Astrocyte of the cerebellum (primary cell): ENCODE data around the gene GREM2.

ENCODE experiments used
- DNase-seq: peaks from one replicate; pipeline ENCODE4 v3.0.0-alpha.2; 2011; ENCODE audit warnings: low read depth
- H3K4me3 ChIP-seq: 2 replicates; pipeline ENCODE4 v1.5.1; 2011; ENCODE audit warnings: mild to moderate bottlenecking, low read depth, low read length, moderate library complexity
- in situ Hi-C: cut with HindIII; loops from 2 replicates; pipeline ENCODE4 v1.10.0; 2017; ENCODE audit warnings: low sequenced_read_pairs
- TF ChIP-seq, protein P1 (sequence below): IDR thresholded peaks from 2 replicates; pipeline ENCODE4 v1.5.1; 2012; ENCODE audit warnings: low read length, low read depth, moderate library complexity, mild to moderate bottlenecking; ENCODE audit errors: missing control alignments

The GREM2 gene

DNA sequence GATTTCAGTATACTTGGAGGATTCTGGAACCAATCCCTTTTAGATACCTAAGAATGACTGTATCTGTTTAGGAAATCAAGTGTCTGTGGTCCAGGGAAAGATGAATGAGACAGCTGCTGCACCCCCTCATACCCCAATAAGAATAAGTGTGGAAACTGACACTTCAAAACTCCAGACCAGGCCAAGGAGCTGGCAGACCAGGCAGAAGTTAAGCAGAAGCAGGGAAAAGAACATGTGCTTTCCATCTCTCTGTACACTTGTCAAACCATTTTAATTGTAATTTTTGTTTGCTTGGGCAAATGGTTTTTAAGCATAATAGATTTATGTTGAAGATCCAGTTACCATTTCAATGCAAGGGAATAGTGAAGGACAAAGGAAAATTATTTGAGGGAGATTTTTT is 100.2 kb downstream of the GREM2 start:
- TF ChIP-seq, protein P1, sequence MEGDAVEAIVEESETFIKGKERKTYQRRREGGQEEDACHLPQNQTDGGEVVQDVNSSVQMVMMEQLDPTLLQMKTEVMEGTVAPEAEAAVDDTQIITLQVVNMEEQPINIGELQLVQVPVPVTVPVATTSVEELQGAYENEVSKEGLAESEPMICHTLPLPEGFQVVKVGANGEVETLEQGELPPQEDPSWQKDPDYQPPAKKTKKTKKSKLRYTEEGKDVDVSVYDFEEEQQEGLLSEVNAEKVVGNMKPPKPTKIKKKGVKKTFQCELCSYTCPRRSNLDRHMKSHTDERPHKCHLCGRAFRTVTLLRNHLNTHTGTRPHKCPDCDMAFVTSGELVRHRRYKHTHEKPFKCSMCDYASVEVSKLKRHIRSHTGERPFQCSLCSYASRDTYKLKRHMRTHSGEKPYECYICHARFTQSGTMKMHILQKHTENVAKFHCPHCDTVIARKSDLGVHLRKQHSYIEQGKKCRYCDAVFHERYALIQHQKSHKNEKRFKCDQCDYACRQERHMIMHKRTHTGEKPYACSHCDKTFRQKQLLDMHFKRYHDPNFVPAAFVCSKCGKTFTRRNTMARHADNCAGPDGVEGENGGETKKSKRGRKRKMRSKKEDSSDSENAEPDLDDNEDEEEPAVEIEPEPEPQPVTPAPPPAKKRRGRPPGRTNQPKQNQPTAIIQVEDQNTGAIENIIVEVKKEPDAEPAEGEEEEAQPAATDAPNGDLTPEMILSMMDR, result no peak
- in situ Hi-C loops, result no loop called here
- no peak overlapping the region for H3K4me3 ChIP-seq
- no peak for DNase-seq

DNA sequence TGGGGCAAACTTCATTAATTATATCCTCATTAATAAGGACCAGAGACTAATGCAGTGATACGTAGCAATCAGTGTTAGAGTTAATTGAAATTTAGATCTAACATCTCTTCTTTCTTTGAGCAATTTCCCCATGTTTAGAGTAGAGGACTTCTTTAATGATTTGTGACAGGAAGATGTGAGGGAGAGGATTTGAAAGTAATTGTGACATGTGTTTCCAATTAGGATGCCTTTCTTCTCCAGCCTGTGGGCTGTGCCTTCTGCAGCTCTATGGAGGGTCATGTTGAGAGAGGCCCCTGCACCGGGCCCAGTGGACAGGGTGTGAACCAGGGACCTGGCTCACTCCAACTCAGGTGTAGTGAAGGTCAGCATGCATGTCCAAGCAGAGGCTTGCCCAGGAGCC is 103.0 kb downstream of the GREM2 start:
- H3K4me3 ChIP-seq, result no peak overlapping the region
- TF ChIP-seq, protein P1, result no peak
- in situ Hi-C loops, result no loop called here
- no peak for DNase-seq

DNA sequence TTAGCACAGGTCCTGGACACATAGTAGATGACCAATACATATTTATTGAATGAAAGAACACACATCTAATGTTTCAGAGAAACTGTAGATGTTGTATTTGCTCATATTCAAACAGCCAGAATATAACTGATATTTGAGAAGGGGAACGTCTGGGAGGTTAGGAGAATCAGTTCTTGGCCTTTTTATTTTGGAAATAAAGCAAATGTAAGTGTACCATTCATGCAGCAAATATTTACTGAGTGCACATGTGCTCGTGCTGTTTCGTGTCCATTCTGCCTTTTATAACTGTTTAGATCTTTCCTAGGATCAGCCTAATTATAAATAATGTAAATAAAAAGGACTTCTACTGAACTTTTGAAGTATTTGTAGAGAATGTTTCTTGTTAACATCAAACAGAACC is 103.8 kb downstream of the GREM2 start:
- no peak overlapping the region for H3K4me3 ChIP-seq
- TF ChIP-seq, protein P1, result no peak
- DNase-seq, result no peak
- in situ Hi-C loops, result no loop called here

DNA sequence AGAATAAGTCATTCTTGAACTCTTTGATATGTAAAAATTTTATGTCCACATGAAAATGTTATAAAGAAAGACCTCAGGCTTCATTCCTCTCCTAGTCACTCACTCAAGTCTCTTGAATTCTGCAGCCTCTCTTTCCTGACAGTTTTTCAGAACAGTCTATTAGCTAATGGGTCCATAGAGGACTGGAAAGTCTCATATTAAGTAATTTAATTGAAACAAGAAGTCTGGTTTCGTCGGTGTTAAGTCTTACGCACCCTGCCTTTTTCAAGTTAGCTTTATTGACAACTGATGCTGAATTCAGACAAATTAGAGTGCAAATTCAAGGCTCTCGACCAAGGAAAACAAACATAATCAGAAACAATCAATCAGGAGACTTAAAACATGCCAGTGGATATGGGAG is 105.8 kb downstream of the GREM2 start:
- TF ChIP-seq, protein P1, result no peak
- DNase-seq, result no peak
- H3K4me3 ChIP-seq, result no peak overlapping the region
- in situ Hi-C loops, result no loop called here

DNA sequence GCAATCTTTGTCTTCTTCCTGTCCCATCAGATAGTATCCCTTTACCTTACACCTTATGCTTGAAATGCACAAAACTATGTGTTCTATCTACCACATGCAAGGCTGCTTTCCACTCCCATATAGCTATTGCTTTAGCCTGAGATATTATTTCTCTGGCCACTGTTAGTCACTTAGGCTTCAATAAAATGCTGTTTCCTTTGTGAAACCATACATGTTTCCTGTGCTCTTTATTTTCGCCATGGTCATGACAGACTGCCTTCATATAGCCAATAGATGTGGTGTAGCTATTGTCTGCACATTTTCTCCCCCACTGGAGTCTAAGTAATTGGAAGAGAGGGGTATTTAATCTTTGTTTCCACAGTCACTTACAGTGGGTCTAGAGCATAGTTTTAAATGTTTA is 108.4 kb downstream of the GREM2 start:
- in situ Hi-C loops, result no loop called here
- H3K4me3 ChIP-seq, result no peak overlapping the region
- TF ChIP-seq, protein P1, result no peak
- DNase-seq, result no peak

DNA sequence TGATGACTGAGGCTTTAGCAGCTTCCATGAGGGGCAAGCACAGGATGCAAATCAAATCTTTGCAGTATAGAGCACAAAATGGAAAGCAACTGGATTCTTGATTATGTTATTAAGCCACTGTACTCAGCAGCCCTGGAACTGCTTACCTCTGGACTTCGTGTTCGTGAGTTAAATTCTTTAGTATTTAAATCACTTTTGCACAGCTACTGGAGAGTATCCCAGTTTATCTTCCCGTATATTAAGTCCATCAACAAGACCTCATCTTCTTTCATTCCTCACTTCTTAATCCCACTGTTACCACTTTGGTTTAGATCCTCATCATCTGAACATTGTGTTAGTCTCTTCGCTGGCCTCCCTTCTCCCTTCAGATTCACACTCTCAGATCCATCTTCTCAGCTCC is 108.9 kb downstream of the GREM2 start:
- no peak for DNase-seq
- H3K4me3 ChIP-seq, result no peak overlapping the region
- in situ Hi-C loops, result no loop called here
- TF ChIP-seq, protein P1, result no peak

DNA sequence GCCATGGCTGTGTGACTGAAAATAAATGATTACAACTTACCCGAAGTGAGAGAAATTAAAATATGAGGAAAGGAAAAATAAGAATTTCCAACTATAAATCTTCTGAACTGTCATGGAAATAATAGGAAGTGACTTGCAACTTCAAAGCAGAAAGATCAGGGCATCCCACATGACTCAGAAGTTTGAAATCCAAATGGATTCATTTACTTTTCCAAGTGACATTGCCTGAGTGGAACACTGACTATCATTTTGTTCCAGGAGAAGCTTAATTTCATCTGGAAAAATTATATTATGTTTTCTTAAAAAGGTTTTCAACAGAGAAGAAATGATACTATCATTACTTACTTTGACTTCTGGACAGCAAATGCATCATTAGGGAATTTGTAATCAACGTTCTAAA is 110.8 kb downstream of the GREM2 start:
- TF ChIP-seq, protein P1, result no peak
- no peak for DNase-seq
- H3K4me3 ChIP-seq, result no peak overlapping the region
- in situ Hi-C loops, result no loop called here
